Measurements from ENCODE around the gene ATXN7L3.

ATXN7L3 gene

DNA sequence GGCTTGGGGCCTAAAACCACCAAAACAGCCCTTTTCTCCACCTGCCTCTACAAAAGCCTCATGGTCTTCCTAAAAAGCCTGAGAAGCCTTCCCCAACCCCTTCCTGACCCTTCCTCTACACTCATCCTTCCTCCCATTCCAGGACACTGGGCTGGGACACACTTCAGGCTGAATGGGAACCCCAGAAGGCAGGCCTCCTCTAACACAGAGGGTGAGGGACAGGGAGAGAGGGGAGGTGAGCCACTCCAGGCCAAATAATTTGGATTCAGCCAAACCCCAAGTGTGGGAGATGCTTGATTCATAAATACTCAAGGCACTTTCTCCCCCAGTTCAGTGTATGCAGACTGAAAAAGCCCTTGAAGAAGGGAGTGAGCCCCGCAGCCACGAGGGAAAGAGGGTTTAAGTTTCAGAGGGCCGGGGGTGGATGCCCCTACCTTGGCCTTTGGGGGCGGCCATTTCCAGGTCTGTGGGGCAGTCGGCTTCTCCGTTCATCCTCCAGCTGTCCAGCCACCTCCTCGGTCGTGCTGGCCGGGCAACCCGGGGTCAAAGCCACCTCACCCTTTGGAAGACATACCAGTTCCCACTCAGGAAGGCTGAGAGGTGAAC is 18.2 kb upstream of the ATXN7L3 start:
- no peak for FAIRE-seq

DNA sequence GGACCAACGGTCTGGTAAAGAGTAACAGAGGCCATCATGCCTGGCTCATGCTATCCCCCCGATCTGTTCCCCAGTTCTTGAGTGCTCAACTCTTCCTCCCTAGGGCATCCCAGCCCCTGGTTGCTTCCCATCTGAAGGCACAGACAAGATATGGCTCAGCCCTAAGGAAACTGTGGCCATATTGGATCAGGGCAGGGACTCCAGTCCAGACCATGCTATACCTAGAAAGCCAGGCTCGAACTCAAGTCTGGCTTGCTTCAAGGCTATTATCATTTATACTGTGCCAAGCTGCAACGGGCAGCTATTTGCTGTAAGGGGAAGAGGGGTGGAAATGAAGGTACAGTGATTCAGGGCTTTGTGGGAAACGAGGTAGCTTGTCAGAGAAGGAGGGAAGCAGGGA is 17.0 kb upstream of the ATXN7L3 start:
- no peak for FAIRE-seq

DNA sequence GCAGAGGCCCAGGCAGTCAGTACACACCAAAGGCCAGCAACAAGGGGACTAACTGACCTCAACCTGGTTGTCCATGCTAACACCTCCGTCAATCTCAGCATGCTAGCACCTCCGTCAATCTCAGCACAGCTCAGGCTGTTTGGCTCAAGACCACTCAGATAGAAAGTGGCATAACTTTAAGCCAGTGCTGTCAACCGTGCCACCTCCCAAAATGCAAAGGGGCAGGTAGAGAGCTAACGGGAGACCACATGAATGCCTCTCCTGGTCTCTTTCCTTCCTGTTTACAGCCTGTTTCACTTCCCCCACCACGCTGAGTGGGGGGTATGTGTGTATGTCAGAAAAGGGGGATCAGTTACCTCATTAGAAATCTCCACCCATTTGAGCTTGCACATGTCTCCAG is 16.5 kb upstream of the ATXN7L3 start:
- no peak for FAIRE-seq

DNA sequence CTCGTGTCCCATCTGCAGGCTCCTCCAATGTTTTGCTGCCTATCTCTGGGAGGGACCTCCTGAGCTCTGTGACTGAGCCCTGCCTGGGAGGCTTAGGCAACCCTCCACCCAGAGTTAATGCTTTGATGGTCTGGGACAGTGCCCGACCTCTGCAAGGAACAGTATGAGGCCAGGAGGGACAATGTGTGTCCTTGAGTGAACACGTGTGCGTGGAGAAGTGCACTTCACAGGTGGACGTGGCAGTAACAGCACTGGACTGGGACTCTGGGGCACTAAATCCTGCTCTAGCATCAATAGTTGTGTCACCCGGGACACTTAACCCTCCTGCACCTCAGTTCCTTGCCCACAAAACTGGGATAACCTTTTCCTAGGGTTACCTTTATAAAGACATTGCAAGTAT is 15.2 kb upstream of the ATXN7L3 start:
- FAIRE-seq = no peak

DNA sequence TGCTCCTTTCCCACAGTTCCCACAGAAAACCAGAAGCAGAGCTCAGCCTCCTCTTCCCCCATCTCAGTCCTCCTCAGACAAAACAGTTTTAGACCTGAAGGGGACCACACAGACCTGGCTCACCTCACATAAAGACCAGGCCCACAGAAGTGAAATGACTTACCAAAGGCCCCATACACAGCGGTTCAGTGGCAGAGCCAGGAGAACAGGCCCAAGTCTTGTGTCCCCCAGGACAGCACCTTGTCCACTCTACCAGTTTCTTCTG is 14.5 kb upstream of the ATXN7L3 start:
- FAIRE-seq = no peak

DNA sequence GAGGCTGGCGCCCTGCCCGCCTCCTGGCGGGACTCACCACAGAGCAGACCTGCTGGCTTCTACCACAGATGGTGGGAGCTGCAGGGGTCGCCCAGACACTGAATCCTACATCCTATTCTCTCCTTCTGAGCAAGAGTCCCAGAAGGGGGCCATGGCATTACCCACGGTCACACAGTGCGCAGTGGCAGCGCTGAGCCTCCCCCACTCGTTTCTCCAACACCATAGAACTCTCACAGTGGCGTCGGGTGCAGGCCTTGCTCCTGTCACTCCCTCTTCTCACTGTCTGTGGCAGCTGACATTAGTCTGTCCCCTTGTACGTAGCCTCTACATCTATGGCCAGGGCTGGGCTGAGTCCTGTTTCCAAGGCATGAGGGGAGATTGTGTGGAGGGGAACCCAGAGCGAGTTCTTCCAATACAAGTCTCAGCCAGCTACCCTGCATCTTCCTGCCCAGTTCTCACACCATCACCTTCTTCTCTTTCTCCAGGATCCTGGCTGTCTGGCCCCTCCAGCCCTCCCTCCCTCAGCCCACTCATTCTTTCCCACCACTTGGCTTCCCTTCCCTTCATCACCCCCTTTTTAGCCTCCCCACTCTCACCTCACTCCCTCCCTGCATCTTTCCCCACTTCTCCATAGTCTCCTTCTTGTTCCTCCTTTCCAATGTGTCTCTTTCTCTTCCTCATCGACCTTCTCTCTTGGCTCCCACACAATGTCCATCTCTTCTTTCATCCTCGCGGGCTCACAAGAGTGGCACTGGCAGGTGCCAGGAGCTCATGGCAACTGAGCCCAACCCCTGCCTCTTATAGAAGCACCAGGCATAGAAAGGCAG is 13.9 kb upstream of the ATXN7L3 start:
- FAIRE-seq = no peak

DNA sequence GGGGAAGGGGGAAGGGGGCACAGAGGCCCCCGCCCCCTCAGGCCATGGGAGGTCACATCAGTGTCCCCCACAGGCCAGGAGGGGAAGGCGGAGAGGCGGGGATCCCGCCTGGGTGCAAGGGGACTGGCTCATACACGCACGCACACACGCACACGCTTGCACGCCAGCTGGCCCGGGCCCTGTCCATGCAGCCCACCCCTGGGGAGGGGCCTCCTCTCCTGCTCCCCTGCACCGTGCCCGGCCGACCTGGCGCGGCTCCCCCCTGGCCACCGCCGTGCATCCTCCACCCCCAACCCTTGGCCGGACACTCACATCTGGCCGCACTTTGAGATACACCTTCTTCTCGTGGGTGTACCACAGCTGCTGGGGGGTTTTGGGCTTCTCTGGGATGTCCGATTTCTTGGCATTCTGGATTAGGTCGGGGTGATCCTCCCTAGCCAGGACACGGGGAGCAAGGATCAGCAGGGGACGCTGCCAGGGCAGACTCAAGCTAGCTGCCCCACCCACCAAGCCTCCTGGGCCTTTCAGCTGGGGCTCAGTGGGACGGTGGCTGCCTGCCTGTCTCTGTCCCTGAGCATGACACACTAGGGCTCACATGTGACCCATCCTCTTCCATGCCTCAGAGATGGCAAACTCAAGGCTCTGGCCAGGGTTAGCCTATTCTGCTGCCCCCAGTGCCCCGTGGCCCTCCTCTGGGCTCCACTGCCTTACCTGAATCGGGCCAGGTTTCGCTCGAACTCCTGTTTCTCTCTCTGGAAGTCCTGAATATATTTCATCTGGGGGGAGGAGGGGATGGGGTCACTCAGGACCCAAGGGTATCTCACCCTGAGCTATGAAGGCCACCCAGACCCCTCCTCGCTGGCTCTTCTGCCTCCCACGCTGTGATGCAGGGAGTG is 13.1 kb upstream of the ATXN7L3 start:
- FAIRE-seq = no peak

DNA sequence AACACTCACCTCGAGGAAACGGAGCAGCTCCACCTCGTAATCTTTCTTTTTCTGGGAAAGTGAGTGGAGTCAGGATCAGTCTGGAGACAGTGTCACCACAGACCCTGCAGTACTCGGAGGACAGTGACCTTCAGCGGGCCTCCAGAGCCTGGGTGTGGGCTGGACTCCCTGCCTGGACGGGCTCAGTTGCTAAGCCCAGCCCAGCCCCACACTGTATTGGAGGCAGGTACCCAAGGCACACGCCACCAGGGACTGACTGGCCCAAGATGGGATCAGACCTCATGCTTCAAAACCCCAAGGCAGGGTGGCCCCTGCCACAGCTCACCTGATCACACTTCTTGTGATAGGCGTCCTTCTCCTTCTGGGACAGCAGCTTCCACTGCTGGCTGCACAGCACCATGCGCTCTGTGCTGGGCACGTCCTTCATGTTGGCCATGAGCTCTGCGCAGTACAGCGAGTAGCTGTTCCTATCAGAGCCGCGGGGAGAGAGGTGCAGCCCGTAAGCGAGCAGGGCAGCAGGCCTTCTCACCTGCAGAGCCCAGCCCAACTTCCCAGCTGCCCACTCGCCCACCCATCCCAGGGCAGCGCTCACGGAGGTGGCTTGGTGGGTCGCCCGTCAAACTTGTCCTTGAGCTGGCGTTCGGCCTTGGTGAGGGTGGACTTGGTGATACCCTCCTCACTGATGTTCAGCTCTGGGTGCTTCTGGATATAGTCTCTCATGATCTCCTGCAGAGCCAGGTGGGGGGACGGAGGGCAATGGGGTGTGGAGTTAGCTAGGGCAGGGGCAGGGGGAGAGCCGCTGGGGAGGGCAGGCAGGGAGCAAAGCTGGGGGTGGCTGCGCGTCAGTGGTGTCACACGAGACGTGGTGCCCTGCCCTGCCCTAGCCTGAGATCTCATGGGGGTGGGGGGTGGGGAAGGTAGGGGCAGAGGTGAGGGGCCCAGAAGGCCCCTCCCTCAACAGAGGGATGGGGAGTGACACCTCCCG is 11.9 kb upstream of the ATXN7L3 start:
- FAIRE-seq = no peak

DNA sequence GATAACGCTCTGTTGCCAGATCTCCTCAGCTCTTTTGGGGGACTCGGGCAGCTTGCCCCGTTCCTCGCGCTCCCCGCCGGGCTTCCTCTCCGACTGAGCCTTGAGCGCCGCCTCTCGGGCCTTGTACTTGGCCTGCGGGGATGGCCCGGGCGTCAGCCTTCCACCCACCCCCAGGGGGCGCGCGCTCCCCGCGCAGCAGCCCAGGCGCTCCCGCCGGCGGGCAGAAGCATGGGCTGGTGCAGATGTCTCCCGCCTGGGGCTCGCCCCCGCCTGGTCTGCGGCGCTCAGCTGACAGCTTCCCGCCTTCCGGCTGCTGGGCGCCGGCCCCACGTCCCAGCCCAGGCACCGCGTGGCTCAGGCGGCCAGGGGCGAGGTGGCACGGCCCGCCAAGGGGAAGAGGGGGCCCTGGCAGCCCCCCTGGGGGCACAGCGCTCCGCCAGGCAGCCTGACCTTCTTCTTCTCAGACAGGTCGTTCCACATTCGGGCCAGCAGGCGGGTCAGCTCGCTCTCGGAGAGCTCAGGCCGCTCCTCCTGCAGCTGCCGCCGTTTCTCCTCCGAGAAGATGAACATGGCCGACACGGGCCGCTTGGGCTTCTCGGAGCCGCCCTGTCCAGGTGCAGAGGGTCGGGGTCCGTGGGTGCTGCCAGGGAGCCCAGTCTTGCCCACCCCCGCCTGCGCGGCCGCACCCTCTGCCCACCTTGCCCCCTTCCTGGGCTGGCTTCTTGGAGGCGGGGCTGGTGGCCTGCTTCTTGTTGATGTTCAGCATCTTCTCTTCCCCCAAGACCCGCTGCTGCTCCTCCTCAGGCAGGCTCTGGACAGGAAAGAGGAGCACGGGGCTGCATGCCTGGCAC is 10.9 kb upstream of the ATXN7L3 start:
- FAIRE-seq = no peak

DNA sequence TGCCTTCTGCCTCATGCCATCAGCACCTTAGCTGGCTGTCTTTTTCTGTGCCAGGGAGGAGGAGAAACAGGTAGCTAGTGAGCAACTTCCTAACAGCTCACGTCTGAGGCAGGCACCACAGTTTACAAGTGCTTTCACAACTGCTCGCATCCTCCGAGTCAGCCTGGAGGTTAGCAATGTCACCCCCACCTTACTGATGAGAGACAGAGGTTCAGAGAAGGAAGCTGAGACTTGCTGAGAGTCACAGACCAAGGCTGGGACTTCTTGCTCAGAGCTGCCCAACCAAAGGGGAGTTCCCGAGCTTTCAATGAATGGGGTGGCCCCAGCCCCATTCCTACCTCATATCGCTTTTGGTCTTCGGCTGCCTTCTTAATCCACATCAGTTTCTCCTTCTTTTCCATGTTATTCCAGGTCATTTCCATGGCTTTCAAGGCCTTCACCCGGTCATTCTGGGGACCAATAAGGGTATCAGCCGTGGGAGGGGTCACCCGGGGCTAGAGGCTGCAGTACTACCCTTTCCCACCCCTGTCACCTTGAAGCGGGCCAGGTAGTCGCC is 10.2 kb upstream of the ATXN7L3 start:
- FAIRE-seq = no peak

DNA sequence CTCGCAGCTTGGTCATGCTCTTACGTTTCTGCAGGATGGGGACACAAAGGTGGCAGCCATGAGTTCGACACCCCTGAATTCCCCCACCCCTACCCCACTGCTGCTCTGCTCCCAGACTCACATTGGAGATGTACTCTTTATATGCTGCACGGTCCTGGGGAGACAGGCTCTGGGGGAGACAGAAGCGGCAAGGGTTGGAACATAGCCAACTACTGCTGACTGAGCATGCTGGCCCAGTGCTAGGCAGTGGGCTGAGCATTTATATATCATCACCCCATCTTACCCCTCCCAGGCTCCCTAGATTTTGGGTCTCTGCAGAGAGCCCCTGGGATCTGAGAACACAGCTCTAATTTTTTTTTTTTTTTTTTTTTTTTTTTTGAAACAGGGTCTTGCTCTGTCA is 8.1 kb upstream of the ATXN7L3 start:
- no peak for FAIRE-seq

DNA sequence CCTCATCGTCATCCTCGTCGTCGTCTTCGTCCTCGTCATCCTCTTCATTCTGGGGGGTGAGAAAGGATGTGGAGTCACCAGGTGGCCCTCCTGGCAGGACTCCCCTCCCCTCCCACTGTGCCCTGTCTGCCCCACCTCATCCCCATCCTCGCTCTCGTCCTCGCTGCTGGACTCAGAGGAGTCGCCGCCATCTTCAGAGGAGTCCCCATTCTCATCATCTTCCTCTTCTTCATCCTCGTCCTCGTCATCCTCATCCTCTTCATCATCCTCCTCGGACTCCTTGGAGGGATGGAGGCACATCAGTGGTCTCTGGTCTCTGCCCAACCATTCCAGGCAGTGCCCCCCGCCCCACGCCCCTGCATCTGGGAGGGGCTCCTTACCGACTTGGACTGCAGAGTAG is 7.6 kb upstream of the ATXN7L3 start:
- FAIRE-seq = no peak

DNA sequence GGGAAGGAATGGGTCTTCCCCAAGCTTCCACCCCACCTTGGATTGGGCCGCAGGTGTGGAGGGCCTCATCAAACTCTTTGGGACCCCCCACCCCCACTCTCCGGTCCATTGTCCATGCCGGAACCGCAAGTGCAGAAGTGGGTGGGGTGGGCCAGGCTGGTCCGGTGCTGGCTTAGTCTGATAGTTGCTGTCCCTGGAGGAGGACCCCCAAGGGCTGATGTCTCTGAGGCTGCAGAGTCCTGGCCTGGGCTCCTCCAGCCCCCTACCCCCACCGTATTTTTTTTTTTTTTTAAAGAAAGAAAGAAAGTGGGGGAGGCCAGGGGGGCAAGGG is 7.1 kb upstream of the ATXN7L3 start:
- no peak for FAIRE-seq

DNA sequence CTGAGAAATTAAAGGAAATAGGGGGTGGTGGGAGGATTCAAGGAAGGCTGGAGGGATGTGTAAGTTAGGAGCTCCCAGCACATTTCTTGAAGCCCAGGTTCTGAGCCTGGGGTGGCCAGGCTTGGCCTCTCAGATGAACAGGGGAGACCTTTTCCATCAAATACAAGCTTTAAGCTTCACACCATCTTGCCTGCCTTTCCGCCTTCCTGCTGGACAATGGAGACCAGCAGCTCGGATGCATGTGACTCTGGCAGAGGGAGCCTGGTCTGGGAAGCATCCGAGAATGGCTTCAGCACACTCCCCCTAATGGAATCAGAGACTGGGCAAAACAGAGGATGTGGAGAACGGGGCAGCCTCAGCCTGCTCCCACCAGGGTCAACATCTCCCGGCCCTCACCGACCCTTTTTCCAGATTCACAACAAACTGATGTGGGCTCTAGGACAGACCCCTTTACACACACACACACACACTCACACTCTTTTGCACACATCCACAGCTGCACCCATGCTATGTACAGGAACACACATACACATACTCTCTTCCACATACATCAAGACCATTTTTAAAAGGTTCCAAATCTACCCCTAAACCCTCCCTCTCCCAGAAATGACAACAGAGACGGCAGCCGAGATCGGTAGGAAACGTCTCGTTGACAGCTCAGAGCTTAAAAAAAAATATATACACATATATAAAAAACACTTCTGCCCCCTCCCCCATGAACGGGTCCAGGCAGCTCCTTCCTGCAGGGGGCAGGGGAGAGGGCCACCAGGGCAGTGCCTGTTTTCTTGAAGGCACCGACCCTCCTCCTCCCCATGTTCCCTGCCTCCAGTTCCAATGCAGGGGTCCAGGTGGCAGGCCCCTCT is 6.5 kb upstream of the ATXN7L3 start:
- FAIRE-seq = no peak

DNA sequence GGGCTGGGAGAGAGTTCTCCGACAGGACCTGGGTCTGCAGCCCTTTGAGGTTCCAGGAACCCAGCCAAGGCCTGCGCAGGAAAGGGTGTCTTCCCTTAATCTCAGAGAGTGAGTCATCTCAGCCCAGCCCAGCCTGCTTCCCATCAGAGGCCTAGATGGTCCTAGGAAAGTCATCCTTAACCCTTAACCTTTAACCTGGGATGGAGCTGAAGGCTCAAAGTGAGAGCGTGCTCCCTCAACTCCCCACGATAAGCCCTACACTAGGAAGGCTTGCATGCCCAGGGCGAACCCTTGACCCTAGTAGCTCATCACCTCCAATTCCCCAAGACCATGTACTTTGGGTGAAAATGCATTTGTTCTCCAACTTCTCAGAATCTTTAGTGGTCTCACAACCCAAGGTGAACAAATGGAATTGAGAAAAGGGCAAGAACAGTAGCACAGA is 4.8 kb upstream of the ATXN7L3 start:
- FAIRE-seq = no peak

DNA sequence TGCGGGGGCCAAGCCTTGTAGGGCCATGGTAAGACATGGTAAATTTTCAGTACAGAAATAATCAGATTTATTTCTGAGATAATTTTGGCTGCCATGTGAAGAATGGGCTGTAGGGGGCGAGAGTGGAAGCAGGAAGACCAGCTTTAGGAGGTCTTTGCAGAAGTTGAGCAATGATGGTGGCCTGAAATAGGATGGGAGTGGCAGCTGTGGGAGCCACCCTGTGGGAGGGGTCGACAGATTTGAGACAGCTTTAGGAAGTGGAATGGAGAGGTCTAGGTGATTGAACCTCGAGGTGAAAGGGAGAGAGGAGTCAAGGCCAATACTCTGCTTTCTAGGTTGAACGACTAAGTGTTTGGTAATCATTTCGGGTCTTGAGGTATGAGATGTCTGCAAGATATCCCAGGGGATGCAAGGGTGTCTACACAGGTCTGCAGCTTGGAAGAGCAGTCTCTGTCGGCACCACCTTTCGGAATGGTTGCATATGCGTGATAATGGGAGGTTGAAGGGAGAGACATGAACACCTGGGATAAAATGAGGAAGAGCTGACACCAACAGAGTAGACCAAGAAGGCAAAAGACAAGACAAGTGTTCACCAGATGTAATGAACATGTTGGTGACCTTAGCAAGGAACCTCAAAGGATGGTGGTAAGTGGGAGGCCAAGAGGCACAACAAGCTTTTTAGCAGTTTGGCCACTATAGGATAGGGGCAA is 4.2 kb upstream of the ATXN7L3 start:
- FAIRE-seq = peak; percentile 96

DNA sequence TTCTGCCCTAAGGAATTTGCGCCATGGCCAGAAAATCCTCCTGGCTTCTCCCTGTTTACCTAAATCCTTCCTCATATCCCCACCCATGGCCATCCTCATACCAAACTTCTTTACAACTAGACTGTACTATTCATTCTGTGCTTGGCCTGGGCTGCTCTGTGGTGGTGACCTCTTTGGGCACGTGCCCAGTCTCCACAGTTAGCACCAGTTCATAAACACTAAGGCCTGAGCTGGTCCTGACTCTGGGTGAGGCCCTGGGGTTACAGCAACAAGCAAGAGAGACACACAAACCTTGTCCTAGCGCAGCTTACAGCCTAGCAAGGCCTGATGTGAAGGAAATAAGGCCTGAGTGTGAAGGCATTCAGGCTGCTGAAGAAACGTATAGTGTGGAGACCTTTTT is 3.1 kb upstream of the ATXN7L3 start:
- FAIRE-seq = no peak

DNA sequence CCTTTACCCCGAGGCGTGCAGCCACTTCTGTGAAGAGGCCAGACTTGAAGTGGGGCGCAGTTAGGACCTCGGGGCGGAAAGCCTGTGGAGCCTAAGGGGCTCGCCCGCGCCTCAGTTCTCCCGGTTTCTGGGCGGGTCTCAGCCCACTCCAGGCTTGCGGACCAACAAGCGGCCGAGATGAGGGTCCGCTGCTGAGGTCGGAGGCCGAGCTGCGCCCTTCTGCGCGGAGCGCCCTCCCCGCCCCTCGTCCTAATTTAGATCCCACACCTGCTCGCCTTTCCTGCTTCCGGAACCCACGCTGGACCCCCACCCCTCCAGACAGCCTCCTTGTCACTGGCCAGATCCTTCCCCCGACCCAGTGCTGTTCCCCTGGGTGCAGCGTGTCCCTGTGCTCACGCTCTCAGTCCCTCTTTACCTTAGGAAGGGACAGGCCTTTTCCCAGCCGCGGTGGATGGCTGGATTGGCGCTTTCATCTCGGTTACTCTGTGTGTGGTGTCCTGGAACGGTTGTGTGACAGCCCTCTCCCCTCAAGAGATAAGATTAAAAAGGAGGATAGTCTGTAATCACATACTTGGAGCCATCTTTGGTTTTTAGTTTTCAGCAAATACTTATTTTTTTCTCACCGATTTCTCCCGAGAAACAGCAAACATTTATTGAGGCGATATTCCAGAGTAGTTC is 933 bp upstream of the ATXN7L3 start:
- FAIRE-seq = no peak
